CD4-positive, alpha-beta T cell treated with Interleukin-4 for 1 hour (primary cell): ENCODE measurements around the gene FYB1.
"Not testable (repeated sequence)": the region's sequence is repeated elsewhere in the genome, so short reads cannot be mapped to it uniquely, and the experiment has no call there.

Experiments
- DNase-seq, 2 donors: peaks; one replicate each; pipeline ENCODE4 v3.0.0-alpha.2; 2020 to 2022

FYB1 gene, protein sequence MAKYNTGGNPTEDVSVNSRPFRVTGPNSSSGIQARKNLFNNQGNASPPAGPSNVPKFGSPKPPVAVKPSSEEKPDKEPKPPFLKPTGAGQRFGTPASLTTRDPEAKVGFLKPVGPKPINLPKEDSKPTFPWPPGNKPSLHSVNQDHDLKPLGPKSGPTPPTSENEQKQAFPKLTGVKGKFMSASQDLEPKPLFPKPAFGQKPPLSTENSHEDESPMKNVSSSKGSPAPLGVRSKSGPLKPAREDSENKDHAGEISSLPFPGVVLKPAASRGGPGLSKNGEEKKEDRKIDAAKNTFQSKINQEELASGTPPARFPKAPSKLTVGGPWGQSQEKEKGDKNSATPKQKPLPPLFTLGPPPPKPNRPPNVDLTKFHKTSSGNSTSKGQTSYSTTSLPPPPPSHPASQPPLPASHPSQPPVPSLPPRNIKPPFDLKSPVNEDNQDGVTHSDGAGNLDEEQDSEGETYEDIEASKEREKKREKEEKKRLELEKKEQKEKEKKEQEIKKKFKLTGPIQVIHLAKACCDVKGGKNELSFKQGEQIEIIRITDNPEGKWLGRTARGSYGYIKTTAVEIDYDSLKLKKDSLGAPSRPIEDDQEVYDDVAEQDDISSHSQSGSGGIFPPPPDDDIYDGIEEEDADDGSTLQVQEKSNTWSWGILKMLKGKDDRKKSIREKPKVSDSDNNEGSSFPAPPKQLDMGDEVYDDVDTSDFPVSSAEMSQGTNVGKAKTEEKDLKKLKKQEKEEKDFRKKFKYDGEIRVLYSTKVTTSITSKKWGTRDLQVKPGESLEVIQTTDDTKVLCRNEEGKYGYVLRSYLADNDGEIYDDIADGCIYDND

DNA sequence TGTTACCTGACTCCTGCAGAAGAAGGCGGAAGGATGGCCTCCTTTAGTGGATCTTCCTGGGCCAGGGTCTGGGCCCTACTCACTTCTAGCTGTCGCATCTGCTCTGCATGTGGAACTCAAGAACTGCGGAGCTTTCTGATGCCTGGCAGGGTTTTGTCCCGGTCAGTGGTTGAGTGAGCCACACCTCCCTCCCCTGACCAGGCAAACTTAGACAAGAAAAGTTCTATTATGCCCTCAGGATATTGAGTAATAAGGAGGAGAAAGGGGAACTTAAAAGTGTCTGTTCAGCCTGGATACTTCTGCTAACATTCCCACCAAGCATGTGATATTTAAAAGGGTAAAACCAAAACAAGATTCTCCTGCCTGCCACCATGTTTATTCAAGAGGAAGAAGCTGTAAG is at the start of gene FYB1:
Gene FYB1 (minus strand): TSS at position 127 of the 400 bp plus-strand sequence. CDS start 16,603 bp downstream, outside the sequence.
- peak in 1 of 2 donors; percentile 43 for DNase-seq

DNA sequence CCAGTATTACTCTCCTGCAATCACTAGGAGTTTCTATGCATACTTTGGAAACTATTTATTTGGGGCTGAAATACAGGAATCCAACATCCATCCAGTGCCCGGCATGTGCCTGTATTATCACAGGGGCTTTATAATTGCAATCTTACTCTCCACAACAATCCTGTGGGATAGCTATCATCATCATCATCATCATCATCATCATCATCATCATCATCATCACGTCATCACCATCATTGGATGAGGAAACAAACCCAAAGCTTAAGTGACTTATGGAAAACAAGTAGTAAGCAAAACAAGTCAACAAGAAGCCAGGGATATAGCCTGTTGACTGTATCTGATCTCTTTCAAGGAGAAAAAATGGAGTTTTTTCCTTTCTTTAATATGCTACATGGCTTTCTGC is 47.8 kb upstream of the FYB1 start:
- no peak for DNase-seq

DNA sequence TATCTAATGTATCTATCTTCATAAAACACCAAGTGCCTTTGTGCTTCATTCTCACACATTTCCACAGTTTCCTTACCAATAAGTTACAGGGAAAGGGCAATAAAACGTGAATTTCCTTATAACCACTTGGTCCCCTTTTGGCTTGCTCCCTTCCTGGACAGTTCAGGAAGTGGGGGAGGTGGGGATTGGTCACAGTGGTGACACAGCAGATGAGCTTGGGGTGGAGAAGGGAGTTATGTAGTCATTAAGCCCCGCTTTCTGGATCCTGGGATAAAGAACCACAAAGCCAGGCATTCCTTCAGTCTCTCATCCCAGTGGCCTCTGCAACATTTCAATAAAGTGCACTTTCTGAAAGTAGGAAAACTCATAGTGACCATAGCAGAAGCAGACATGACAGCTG is 47.1 kb upstream of the FYB1 start:
- no peak for DNase-seq

DNA sequence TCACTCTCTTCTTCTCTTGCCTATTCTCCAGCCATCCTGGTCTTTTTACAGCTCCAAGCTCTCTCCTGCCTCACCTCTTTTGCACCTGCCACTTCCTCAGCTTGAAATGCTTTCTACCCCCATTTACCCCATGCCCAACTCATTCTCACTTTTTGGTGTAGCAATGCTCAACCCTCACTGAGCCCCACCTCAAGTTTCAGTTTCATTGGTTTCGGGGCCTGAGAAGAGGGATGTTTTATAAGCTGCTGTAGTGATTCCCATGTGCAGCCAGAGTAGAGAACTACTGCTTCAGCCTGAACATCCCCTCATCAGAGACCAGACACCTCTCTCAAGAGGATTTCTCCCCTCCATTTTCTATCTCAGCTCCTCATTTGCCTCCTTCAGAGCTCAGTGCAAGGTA is 45.2 kb upstream of the FYB1 start:
- DNase-seq, result peak in 1 of 2 donors; percentile 13

DNA sequence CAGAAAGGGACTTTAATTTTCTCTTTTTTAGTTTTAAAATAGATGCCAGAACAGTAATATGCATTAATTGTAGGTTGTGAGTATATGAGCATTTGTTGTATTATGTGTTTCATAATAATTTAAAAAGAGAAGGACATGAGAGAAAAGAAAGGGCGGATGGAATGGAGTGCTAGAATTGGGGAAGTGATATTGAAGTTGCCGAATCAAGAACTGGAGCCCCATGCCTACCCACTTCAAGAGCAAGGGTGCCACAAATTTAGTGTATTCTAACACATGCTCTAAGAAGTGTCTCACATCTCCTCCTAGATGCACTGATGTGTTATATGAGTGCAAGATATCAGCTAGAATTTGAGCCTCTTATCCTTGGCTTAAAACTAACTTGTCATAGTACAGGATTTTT is 43.6 kb upstream of the FYB1 start:
- no peak for DNase-seq

DNA sequence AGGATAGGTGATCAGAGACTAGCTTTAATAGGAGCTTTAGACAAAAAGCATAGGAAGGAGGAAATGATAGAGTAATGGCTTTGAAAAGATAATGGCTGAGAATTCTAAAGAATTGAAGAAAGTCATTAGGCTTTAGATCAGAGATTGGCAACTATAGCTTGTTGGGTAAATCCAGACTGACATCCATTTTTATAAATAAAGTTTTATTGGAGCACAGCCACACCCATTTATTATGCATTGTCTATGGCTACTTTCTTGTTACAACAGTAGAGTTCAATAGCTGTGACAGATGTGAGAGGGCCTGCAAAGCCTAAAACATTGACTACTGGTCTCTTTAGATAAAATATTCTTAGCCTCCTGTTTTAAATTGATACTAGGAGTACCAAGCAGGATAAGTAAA is 40.7 kb upstream of the FYB1 start:
- no peak for DNase-seq

DNA sequence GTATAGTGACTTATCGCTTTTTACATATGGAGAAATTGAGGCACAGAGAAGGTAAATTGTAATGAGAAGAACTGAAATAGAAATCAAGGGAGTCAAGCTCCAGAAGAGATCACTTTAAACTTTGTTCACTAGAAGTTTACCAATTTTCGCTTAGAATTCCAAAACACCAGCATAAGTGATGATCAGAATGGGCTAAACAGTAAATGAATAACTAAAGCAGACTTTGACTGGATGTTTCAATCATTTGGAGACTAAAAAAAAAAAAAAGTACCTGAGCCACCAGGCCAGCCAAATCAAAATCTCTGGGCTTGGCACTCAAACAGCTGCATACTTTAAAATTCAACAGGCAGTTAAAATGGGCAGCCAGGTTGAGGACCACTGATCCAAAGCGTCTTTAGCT is 38.2 kb upstream of the FYB1 start:
- no peak for DNase-seq

DNA sequence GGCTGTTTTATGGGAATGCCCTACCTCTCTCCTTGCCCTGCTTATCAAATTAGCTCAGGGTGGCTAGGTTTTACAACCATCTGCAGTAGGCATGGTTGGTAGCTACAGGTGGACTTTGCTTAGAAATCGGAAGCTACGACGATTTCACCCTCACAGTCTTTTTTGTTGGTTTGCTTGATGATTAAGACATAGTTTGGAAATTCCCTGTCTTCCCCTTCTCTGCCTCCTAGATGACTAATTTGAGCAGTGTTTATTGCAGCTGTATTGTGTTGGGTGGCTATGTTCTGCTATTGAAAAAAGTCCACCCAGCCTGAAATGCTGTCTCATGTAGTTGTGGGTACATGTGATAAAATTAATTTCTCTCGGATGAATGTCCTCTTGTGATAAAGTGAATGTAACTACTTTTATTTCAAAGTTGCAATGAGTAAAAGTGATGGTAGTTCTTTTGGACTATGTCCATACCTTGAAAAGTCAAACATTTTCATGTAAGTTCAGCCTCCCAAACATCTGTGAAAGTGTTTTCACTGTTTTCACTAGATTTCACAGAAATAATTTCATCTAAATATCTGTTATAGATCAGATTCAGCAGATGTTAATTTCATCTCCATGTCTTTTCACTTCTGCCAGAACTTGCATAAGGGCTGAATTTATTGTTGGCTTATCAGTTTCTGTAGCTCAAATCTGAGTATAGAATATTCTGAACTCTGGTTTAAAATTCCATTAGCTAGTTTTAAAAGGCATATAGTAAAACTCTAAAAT is 37.3 kb upstream of the FYB1 start:
- DNase-seq, result peak in 1 of 2 donors; percentile 53

DNA sequence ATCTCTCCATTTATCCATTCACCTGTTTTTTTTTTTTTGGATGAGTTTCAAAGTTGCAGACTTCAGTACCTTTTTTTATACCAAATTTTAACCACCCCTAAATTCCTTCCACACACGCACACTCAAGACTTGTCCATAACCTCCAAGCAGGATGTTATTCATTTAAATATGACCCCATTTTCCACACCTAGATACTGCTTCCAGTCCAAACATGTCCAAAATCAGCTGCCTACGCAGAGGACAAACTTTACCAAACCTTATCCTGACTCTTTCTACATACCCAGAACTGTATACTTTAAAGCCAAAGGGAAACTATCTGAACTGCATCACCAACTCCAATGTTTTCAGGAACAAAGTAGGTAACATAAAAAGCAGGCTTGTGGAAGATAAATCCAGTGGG is 36.0 kb upstream of the FYB1 start:
- DNase-seq, result no peak

DNA sequence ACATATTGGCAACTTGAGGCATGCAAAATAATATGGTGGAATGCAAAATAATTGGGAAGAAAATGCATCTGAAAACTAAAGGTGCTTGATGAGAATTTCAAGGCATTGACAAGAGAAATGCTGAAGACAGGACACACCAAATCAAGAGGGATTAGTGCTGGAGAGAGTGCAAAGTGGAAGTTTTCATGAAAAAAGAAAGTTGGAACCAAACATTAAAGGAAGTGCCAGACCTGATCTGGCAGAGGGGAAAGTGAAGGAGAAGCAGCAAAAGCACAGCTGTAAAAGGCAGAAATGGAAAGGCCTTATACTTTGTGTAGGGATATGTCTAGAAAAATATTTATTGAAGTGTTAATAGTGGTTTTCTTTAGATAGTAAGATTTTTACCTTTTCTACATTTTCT is 35.3 kb upstream of the FYB1 start:
- no peak for DNase-seq

DNA sequence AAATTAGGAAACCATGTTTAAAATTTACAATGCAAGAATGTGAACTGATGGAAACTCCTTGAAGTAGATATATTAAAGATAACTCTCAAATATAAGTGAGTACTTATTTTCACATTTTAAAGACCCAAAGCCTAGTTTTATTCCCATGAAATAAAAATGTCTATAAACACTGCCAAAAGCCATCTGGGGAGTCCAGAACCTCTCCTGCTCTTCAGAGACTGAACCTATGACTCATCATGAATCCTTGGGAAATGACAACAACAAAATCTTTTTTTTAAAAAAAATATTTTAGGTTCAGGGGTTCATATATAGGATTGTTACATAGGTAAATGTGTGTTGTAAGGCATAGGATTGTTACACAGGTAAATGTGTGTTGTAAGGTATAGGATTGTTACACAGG is 33.8 kb upstream of the FYB1 start:
- no peak for DNase-seq

DNA sequence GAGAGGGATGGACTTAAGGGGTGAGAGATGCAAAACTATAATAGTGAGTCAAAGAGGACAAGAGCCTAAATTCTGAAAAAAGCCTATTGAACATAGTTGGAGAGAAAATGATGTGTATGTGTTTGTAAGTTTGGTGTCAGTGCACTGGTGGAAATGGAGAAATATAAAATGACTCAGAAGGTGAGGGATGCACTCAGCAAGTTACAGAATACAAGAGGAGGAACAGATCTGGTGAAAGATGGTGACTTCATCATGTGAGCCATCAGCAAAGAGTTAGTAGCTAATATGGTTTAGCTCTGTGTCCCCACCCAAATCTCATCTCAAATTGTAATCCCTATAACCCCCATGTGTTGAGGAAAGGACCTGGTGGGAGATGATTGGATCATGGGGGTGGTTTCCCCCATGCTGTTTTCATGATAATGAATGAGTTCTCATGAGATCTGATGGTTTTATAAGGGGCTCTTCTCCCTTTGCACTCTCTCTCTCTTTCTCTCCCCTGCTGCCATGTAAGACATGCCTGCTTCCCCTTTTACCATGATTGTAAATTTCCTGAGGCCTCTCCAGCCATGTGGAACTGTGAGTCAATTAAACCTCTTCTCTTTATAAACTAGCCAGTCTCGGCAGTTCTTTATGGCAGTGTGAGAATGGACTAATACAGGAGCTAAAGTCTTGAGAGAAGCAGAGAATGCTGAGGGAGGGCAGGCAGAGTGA is 30.4 kb upstream of the FYB1 start:
- no peak for DNase-seq

DNA sequence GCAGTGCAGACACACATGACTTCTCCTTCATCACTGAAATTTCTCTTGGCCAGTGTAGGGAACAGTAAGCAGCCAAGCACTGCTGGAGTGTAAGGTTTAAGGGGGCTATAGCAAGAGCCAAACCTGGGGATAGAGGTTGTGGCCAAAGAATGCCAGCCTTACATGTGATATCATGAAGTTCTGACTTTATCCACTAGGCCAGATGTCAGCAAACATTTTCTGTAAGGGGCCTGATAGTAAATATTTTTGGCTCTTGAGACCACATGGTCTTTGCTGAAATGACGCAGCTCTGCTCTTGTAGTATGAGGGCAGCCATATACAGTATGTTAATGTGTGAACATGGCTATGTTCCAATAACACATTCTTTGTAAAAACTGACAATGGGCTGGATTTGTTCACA is 29.7 kb upstream of the FYB1 start:
- DNase-seq, result no peak

DNA sequence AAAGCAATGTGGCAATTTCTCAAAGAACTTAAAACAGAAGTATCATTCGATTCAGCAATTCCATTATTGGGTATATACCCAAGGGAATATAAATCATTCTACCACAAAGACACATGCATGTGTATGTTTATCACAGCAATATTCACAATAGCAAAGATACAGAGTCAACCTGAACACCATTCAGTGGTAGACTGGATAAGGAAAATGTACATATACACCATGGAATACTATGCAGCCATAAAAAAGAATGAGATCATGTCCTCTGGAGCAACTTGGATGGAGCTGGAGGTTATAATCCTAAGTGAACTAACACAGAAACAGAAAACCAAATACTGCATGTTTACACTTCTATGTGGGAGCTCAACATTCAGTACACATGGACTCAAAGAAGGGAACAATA is 21.4 kb upstream of the FYB1 start:
- DNase-seq, result no peak

DNA sequence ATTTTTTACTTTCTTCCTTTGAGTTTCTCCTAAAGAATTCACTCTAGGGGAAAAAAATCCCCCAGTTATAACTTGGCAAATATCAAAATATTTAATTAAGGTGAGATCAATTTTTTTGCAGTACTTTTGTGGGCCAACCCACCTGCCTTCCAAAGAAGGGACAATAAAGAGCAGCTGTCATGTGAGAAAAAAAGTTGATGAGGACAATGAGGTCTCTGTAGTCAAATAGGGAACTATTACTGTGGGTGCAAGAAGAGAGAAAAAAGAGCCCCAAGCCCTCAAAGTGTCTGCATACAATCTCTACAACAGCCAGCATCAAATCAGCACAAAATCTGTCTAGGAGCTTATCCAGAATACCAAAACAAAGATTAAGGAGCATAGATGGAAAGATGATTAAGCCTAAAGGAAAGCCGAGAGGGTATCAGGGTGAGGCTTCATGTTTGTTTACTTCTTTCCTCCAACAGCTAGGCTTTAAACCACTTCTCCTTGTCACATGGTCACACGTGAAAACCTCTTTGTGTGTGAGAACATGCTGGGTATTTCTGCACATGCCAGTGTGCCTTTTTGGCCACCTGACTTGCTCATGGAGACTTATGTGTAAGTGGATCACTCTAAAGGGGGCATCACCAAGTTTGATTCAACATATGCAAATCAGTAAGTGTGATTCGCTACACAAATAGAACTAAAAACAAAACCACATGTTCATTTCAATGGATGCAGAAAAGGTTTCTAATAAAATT is 19.2 kb upstream of the FYB1 start:
- DNase-seq, result no peak

DNA sequence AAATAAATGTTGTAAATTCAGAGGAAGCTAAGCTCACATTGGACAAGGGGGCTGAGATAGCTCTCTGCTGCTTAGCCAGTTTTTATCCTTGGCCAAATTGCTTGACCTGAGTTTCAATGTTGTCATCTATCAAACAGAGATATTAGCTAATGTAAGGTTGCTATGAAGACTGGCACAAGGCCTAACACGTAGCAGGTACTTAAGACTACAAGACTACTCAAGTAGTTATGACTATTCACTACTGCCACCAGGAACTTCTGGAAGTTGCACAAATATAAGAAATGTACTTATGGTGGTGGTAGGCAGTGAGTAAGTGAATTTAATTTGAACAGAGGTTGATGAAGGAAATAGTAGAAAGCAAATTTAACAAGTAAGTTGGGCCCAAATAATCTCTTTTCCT is 17.4 kb upstream of the FYB1 start:
- DNase-seq, result no peak

DNA sequence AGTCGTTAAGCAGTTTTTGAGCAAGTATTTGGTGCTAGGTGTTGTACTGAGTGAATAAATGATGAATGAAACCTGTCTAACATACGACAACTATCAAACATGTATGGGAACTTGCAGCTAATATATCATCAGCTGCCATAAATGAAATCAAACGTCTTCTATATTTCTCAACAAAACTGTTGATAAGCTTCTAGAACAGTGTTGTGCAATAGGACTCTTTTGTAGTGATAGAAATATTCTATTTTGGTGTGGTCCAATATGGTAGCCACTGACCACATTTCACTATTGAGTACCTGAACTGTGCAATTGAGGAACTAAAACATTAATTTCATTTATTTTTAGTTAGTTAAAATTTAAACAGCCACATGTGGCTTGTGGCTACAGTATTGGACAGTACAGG is 16.3 kb upstream of the FYB1 start:
- no peak for DNase-seq

DNA sequence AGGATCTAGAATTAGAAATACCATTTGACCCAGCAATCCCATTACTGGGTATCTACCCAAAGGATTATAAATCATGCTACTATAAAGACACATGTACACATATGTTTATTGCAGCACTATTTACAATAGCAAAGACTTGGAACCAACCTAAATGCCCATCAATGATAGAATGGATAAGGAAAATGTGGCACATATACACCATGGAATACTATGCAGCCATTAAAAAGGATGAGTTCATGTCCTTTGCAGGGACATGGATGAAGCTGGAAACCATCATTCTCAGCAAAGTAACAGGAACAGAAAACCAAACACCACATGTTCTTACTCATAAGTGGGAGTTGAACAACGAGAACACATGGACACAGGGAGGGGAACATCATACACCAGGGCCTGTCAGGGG is 15.1 kb upstream of the FYB1 start:
- not testable (repeated sequence) for DNase-seq

DNA sequence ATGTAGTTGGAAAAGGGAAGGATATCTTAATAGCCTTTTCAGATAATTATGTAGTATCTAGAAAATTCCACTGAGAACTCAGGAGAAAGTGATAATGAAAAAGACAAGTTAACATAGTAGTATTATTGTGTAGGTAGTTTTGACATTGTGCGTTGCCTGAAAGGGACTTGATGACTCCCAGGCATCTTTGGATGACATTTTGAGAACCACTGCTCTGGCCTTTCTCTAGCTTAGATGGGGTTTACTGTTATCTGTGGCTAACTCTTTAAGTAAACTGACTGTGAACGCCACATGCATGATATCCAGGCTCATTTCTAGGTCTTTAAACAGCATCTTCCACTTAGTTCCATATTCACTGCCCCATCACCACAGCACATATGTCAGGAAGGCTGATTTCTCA is 14.4 kb upstream of the FYB1 start:
- DNase-seq, result no peak

DNA sequence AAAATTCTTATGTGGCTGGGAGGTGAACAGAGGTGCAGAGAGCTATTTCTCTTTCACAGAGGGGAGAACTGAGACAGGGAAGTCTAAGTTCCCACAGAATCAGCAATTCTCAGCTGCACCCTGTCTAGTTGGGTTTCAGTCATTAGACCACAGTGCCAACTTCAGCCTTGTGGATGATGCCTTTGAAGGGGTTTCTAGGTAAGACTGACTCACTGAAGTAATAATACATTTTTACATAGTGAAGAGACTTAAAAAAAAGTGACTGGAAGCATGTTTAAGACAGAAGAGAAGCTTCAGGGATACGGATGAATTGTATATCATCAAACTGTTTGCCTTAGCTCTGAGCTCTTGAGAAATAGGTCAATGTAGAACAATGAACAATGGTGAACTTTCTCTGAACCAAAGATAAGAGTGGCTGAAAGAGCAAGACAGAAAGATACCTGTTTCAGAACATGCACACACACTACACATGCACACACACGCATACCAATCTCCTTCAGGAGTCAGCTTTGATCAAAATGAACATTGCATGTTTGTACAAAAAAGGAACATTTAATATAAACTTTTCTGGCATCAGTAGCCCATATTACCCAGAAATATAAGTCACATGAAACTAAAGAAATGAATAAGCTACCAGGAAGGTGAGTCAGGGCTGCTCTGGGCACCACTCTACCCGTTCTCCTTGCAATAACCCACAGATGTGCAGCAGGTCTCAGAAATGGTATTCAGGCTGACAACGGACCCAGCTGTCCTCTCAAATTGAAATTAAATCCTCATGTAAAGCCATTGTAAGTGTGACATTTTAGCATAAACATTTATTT is 12.6 kb upstream of the FYB1 start:
- peak in 1 of 2 donors; percentile 18 for DNase-seq

DNA sequence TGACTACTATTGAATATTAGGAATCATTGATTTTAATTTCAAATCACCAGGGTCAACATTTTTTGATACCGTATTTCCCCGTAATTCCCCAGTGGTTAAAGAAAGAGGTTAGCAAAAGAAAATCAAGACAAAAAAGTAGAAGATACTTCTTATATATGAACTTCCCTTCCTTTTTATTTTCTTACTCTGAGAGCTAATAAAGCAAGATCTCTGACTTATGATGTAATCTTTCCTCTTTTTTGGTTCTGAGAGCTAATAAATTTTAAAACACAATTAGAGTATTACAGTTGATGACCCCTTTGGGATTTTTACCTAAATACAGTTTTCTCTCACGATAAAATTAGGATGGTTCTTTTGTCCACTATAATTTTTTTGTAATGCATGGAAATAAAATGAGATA is 9.2 kb upstream of the FYB1 start:
- no peak for DNase-seq
